Measurements from ENCODE around the gene ZFP82.

ZFP82 gene

GRCh38 chr19:36371886-36372285 is 46.6 kb downstream of the ZFP82 start:
- DNase-seq = no peak

GRCh38 chr19:36363845-36364244 is 54.6 kb downstream of the ZFP82 start:
- no peak for DNase-seq

Measured in stimulated activated CD4-positive, alpha-beta T cell treated with anti-CD3 and anti-CD28 coated beads, Interleukin-2, amount 100 ng/mL, for 48 hours (primary cell).